Dedifferentiated amniotic fluid mesenchymal stem cell (primary cell): Measurements from ENCODE around the gene ZNF133.

Experiments
- DNase-seq: peaks from one replicate; pipeline ENCODE4 v3.0.0-alpha.2; 2016; ENCODE audit errors: extremely low spot score

Gene ZNF133

DNA sequence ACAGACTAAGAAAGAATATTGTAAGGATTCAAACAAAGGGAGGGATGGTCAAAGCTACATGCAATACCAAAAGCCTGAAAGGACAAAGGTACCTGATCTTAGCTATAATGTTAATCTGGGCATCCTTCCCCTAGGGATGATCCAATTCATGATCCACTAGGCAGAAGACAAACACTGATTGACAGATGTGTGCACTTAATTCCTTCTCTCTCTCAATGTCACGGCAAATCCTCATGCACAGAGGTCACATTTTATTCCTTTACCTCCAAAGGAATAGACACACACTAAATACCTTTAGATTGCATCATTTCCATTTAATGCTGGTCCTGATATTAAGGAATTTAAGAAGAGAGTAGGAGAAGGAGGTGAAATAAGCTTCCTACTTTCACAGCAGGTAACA is 73.4 kb downstream of the ZNF133 start:
- DNase-seq, result no peak

DNA sequence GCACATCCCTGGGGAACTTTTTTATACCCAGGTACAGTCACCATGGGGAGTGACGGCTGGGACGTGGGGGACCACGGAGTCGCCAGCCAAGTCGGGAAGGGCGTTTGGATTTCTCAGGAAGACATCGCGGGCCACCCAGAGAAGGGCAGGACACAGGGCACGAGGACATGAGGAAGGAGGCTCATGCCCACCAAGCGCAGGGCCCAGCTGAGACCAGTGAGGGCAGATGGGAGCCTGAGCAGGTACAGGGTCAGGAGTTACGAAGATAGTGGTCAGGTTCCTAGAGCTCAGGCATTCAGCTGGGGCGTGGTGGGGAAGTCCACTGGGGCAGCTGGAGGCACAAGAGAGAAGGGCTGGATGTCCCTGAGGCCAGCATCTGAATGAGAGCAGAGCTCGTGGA is 74.6 kb downstream of the ZNF133 start:
- DNase-seq, result no peak

DNA sequence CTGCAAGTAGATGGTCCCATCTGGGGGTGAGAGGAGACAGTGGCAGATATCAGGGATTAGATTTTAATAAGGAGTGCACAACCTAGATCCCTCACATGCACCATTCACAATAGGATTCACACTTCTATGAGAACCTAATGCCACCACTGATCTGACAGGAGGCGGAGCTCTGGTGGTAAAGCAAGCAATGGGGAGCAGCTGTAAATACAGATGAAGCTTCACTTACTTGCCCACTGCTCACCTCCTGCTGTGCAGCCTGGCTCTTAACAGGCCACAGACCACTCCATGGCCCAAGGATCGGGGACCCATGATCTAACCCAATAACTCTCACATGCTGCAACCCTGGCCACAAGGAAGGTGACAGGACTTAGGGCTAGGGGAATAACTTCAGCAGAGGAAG is 75.4 kb downstream of the ZNF133 start:
- DNase-seq, result no peak

DNA sequence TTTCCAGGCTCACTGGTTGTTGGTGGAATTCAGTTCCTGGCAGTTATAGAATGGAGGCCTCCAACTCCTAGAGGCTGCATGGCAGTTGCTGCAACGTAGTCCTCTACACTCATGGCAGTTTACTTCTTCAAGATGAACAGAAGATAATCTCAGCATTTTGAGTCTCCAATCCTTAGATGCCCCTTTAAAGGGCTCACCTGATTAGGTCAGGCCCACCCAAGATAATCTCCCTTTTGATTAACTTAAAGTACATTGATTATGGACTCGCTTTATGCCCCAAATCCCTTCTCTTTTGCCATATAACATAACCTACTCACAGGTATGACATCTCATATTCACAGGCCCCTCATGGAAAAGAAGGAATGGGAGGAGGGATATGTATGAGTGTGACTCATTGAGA is 76.4 kb downstream of the ZNF133 start:
- no peak for DNase-seq
